Adipocyte (in vitro differentiated cells): Measurements from ENCODE around the gene PAOX.

Experiments
- DNase-seq: peaks from one replicate; pipeline ENCODE4 v3.0.0-alpha.2; 2015; ENCODE audit warnings: low read depth
- H3K27me3 ChIP-seq: replicated peaks from 2 replicates; pipeline ENCODE4 v1.7.0; 2013; ENCODE audit warnings: mild to moderate bottlenecking, low read length, moderate library complexity; ENCODE audit not compliant: control insufficient read depth, insufficient read depth
- H3K36me3 ChIP-seq: 2 replicates; pipeline ENCODE4 v1.7.0; 2013; ENCODE audit warnings: low read length, mild to moderate bottlenecking, moderate library complexity; ENCODE audit not compliant: control insufficient read depth, insufficient read depth, severe bottlenecking
- H3K4me1 ChIP-seq: 2 replicates; pipeline ENCODE4 v1.7.0; 2013; ENCODE audit warnings: mild to moderate bottlenecking, low read length, moderate library complexity; ENCODE audit not compliant: control insufficient read depth, insufficient read depth
- H3K4me3 ChIP-seq: 2 replicates; pipeline ENCODE4 v1.7.0; 2013; ENCODE audit warnings: mild to moderate bottlenecking, low read length, moderate library complexity
- H3K9ac ChIP-seq: 2 replicates; pipeline ENCODE4 v1.7.0; 2013; ENCODE audit warnings: mild to moderate bottlenecking, low read length, moderate library complexity
- H3K9me3 ChIP-seq: 2 replicates; pipeline ENCODE4 v1.7.0; 2013; ENCODE audit warnings: mild to moderate bottlenecking, low read length, moderate library complexity; ENCODE audit not compliant: control insufficient read depth

Gene PAOX

DNA sequence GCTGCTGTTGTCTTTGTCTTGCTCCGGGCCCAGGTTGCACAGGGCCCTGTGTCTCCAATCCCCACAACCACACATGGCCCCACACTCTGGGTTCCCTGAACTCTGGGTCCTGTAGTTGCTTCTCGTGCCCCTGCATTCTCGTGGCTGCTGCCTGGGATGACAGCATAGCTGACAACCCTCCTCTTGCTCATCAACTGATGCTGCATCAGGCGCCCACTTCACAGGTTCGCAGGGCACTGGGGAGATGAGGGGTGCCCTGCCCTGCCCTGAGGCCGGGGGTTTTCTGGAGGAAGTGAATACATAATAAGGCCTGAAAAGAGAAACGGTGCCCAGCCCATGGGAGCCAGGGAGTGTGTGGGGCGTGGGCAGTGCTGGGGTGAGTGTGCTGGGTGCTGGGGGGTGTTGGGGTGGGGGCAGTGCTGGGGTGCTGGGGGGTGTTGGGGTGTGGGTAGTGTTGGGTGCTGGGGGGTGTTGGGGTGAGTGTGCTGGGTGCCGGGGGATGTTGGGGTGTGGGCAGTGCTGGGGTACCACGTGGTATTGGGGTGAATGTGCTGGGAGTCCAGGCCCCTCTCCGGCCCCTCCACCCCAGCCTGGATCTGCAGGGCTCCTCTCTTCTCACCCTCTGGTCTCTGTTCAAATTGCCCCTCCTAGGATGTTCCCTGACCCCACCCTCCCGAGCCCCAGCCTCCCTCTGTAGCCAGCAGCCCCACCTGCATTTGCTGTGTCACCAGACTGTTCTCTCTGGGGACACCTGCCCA lies 12.9 kb downstream of the PAOX start:
- no peak for DNase-seq
- H3K27me3 ChIP-seq = no peaks in the 10 kb centered on the region
- no peak overlapping the region for H3K9ac ChIP-seq
- H3K36me3 ChIP-seq = peaks cover 10% of the 10 kb centered on the region
- H3K4me1 ChIP-seq = peaks cover 13% of the 10 kb centered on the region
- H3K4me3 ChIP-seq = no peak overlapping the region
- H3K9me3 ChIP-seq = no peaks in the 10 kb centered on the region

DNA sequence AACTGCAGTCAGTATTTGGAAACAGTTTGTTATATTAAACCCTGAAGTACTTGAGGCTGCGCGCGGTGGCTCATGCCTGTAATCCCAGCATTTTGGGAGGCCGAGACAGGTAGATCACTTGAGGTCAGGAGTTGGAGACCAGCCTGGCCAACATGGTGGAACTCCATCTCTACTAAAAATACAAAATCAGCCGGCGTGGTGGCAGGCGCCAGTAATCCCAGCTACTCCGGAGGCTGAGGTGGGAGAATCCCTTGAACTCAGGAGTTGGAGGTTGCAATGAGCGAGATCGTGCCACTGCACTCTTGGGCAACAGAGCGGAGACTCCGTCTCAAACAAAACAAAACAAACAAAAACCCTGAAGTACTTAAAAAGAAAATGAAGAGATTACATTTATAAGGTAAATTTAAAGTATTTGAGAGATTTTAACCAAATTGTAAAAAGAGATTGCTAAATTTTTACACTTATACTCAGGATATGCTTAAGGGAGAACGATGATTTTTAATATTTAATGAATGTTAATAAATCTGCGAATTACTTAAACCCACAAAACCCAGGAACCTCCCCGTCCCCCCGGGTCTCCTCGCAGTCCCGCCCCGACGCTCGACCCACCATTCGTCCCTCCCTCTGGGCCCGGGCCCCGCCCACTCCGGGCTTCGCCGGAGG lies 14.5 kb downstream of the PAOX start:
- Histone ChIP-seq H3K9me3 (no peaks in the 10 kb centered on the region), H3K4me3 (peak overlapping the region; percentile 89), H3K27me3 (no peaks in the 10 kb centered on the region), H3K9ac (peak overlapping the region; percentile 94), H3K4me1 (peaks cover 13% of the 10 kb centered on the region), H3K36me3 (peaks cover 16% of the 10 kb centered on the region)
- no peak for DNase-seq

- Histone ChIP-seq H3K27me3 (no peaks in the 10 kb centered on the region), H3K9me3 (no peaks in the 10 kb centered on the region), H3K36me3 (peaks cover 22% of the 10 kb centered on the region), H3K9ac (peak within 1 kb of the TSS; percentile 94), H3K4me1 (peaks cover 13% of the 10 kb centered on the region), H3K4me3 (peak within 1 kb of the TSS; percentile 89)
- DNase-seq = peak; percentile 98
Measured at GRCh38 chr10:133394064-133394663, 15.1 kb downstream of the PAOX start, which contains the start of gene MTG1. Gene MTG1, plus strand, starts transcription at chr10:133394157. Its CDS starts 64 bp downstream, at chr10:133394221.

GRCh38 chr10:133394801-133395221 lies 15.7 kb downstream of the PAOX start:
- Histone ChIP-seq H3K4me1 (peaks cover 13% of the 10 kb centered on the region), H3K36me3 (peaks cover 28% of the 10 kb centered on the region), H3K4me3 (peak overlapping the region; percentile 89), H3K9me3 (no peaks in the 10 kb centered on the region), H3K27me3 (no peaks in the 10 kb centered on the region), H3K9ac (peak overlapping the region; percentile 94)
- DNase-seq = no peak

GRCh38 chr10:133396035-133396624 lies 17.1 kb downstream of the PAOX start:
- no peak overlapping the region for H3K9ac ChIP-seq
- H3K36me3 ChIP-seq = peaks cover 35% of the 10 kb centered on the region
- no peak overlapping the region for H3K4me3 ChIP-seq
- no peak for DNase-seq
- no peaks in the 10 kb centered on the region for H3K27me3 ChIP-seq
- H3K4me1 ChIP-seq = peaks cover 13% of the 10 kb centered on the region
- H3K9me3 ChIP-seq = no peaks in the 10 kb centered on the region

DNA sequence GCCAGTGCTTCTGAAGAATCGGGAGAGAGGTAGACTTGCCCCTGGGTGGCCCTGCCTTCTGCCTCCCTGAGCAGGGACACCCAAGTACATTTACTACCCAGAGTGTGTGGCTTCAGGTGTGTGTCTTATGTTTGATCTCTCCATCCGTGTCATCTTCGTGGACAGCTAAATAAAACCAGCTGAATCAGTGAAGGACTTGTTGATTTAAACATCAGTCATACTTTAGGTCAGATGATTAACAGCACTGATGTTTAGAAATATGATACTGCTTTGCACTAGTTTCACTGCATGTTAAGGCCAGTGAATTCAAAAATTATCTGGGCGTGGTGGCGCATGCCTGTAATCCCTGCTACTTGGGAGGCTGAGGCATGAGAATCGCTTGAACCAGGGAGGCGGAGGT lies 18.9 kb downstream of the PAOX start:
- Histone ChIP-seq H3K27me3 (no peaks in the 10 kb centered on the region), H3K4me3 (no peak overlapping the region), H3K9me3 (no peaks in the 10 kb centered on the region), H3K36me3 (peaks cover 51% of the 10 kb centered on the region), H3K4me1 (peaks cover 13% of the 10 kb centered on the region), H3K9ac (no peak overlapping the region)
- no peak for DNase-seq

GRCh38 chr10:133399123-133399601 lies 20.1 kb downstream of the PAOX start:
- Histone ChIP-seq H3K27me3 (no peaks in the 10 kb centered on the region), H3K4me3 (no peak overlapping the region), H3K36me3 (peaks cover 59% of the 10 kb centered on the region), H3K4me1 (peaks cover 14% of the 10 kb centered on the region), H3K9me3 (no peaks in the 10 kb centered on the region), H3K9ac (no peak overlapping the region)
- no peak for DNase-seq

DNA sequence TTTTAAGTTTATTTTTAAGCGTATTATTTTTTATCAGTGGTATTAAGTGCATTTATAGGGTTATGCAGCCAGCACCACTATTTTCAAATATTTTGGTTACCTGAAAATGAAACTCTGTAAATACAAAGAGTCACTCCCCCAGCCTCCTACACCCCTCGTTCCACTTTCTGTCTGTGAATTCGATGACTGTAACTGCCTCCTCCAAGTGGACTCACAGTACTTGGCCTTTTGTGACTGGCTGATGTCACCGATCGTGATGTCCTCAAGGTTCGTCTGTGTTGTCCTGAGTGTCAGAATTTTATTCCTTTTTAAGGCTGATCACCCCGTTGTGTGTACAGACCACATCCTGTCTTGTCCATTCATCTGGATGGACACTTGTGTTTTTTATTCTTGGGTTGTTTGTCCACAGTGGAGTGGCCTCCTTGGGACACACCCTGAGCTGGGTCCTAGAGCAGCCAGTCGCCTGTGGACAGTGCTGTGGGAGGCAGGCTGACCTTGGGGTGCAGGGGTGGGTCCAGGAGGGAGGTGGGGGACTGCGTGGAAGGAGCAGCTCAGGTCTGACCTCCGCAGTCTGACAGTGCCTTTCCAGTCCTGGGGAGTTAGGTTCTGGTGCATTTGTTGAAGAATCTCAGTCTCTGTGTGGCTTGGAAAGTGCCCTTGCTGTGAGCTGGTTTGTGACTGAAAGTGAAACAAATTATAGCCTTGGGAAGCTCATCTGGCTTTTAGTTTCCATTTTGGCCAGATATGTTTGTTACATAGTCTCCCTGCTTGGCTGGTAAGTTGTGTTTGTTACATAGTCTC lies 21.8 kb downstream of the PAOX start:
- DNase-seq = no peak
- Histone ChIP-seq H3K9ac (no peak overlapping the region), H3K36me3 (peaks cover 70% of the 10 kb centered on the region), H3K27me3 (no peaks in the 10 kb centered on the region), H3K9me3 (no peaks in the 10 kb centered on the region), H3K4me3 (no peak overlapping the region), H3K4me1 (peaks cover 10% of the 10 kb centered on the region)

DNA sequence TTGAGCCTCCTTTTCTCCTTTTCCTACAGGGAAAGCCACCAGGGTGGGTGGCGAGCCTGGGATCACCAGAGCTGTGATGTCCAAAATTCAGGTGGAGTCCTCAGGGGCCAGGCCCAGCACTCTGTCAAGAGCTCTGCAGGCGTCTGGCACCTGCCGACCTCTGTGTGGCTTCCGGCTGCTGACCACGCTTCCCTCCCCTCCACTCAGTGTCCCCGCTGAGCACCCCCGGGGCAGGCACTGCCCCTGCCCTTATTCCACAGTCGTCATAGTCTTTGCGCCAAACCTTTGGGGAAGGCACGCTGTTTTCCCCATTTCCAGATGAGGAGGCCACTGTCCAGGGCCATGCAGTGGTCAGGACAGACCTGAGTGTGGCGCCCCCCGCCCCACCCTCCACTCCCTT lies 22.4 kb downstream of the PAOX start:
- Histone ChIP-seq H3K9ac (no peak overlapping the region), H3K27me3 (no peaks in the 10 kb centered on the region), H3K4me3 (no peak overlapping the region), H3K36me3 (peaks cover 64% of the 10 kb centered on the region), H3K4me1 (peaks cover 14% of the 10 kb centered on the region), H3K9me3 (no peaks in the 10 kb centered on the region)
- DNase-seq = no peak

DNA sequence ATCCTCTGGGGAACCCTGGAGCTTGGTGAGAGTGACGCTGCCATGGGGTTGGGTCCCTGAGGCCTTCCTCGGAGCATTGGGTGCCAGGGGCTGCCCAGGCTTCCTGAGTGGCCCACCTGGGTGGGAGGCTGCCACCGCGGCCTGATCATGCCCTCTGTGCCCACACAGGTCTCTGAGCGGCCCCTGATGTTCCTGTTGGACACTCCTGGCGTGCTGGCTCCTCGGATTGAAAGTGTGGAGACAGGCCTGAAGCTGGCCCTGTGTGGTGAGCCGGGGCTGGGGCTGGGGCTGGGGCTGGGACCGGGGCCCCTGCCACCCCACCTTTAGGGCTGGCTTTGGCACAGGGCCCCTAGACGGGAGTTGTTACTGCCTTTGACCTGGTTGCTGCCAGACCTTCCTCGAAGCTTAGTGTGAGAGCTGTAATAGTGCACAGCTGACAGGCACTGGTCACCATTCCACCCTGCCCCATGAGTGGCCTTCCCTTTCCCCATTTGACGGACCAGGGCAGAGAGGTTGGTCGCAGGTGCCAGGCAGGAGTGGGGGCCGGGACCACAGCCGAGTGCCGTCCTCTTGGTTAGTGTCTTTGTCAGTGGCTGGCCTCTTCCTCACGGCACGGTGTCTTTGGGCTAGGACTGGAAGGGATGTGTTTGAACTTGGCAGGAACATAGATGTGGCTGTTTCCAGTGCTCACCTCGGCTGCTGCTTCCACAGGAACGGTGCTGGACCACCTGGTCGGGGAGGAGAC lies 23.1 kb downstream of the PAOX start:
- H3K27me3 ChIP-seq = no peaks in the 10 kb centered on the region
- H3K9ac ChIP-seq = no peak overlapping the region
- H3K4me3 ChIP-seq = no peak overlapping the region
- H3K9me3 ChIP-seq = no peaks in the 10 kb centered on the region
- no peak for DNase-seq
- peaks cover 62% of the 10 kb centered on the region for H3K36me3 ChIP-seq
- peaks cover 14% of the 10 kb centered on the region for H3K4me1 ChIP-seq
